ENCODE data around the gene ACSBG1.

DNA sequence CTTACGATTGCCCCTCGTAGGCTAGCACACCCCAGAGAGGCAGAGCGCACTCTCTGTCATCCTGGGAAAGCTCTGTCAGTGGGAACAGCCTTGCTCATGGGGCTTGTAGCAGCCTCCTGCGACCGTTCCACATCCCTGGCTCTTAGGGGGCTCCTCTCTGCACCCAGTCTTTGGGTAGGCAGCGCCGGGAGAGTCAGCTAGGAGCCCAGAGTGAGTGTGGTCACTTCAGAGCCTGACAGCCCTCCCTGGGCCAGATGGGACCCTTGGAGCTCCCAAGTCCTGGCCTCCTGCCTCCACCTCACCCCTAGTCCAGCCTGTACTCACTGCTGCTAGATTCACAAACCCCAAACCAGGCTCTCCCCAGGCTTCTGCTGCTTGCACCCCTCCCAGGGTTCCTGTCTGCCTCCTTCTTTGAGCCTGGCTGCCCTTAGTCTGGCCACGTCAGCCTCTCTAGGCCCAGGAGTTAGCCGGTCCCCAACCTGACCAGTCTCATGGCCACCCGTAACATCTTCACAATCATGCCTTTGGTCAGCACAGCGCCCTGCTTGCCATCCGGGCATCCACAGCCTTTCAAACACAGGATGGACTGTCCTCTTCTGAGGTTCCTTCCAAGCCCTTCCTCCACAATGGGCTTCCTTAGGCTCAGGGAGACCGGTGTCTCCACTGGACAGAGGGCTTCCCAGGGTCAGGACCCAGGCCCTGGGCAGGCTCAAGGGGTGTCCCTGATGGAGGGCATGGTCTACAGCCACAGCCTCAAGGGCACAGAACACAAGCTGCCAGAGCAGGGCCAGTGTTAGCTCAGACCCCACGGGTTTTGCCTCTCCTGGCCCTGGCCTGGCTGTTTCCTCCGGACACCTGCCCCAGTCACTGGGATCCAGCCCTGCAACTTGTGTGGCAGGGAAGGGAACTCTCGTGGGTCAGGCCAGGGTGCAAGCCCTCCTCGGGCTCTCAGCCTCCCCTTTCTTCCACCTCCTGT lies 4.6 kb downstream of the ACSBG1 start:
- no peak for TF ChIP-seq CTCF (conservative IDR thresholded peaks at IDR 0.05)
- no peak for TF ChIP-seq EZH2 (IDR thresholded peaks at IDR 0.05; ENCODE audit: low read depth)

All from PC-9 (cell line).